Activated B cell treated with CpG ODN at 0.5 μM for 24 hours (primary cell): ENCODE data around the gene PHACTR3. TPM values are rescaled to one million over a fixed set of nuclear protein-coding genes. Genes with fewer than 3 reads are reported as not detected.

Experiments
- ATAC-seq: fragments of 200-7000 bp; cut with Tn5 transposase; one replicate; pipeline ENCODE4 v1.10.0; 2021; ENCODE audit warnings: low read depth, mild to moderate bottlenecking, moderate library complexity
- CTCF ChIA-PET: fragments of 350-600 bp; sonication (Branson Sonifier 250); formaldehyde crosslinking; loops from one replicate; lab custom pipeline; 2021; ENCODE audit warnings: antibody characterized with exemption; lab: Charles Lee
- POLR2A ChIA-PET: fragments of 350-600 bp; sonication (Branson Sonifier 250); formaldehyde crosslinking; loops from one replicate; lab custom pipeline; 2021; ENCODE audit warnings: antibody characterized with exemption; lab: Charles Lee
- DNase-seq: peaks from one replicate; pipeline ENCODE4 v3.0.0; 2022
- H3K27ac Mint-ChIP-seq: one replicate; pipeline ENCODE4 v1.8.0; 2020; ENCODE audit warnings: mixed read lengths
- H3K27me3 Mint-ChIP-seq: one replicate; pipeline ENCODE4 v1.8.0; 2021; ENCODE audit warnings: mixed read lengths
- H3K36me3 Mint-ChIP-seq: one replicate; pipeline ENCODE4 v1.8.0; 2021; ENCODE audit warnings: low read depth, mixed read lengths
- H3K4me1 Mint-ChIP-seq: one replicate; pipeline ENCODE4 v1.8.0; 2021; ENCODE audit warnings: mixed read lengths
- H3K4me3 Mint-ChIP-seq: one replicate; pipeline ENCODE4 v1.8.0; 2020; ENCODE audit warnings: mild to moderate bottlenecking, mixed read lengths
- H3K9me3 Mint-ChIP-seq: one replicate; pipeline ENCODE4 v1.8.0; 2020; ENCODE audit warnings: mixed read lengths
- CTCF ChIP-seq: fragments of 200-600 bp; IDR thresholded peaks from one replicate; pipeline ENCODE4 v1.8.0; 2022; ENCODE audit warnings: antibody characterized with exemption, mild to moderate bottlenecking
- intact Hi-C: fragments of 100-400 bp; cut with micrococcal nuclease; formaldehyde crosslinking; loops from one replicate; pipeline ENCODE4 v1.15.1; 2024
- total RNA-seq: library from RNA; stranded (reverse); gene quantifications from 2 replicates; pipeline ENCODE4 v1.2.3, GENCODE V29; 2022

Gene PHACTR3
- total RNA-seq, 1 donor from 2014 or later = not detected

DNA sequence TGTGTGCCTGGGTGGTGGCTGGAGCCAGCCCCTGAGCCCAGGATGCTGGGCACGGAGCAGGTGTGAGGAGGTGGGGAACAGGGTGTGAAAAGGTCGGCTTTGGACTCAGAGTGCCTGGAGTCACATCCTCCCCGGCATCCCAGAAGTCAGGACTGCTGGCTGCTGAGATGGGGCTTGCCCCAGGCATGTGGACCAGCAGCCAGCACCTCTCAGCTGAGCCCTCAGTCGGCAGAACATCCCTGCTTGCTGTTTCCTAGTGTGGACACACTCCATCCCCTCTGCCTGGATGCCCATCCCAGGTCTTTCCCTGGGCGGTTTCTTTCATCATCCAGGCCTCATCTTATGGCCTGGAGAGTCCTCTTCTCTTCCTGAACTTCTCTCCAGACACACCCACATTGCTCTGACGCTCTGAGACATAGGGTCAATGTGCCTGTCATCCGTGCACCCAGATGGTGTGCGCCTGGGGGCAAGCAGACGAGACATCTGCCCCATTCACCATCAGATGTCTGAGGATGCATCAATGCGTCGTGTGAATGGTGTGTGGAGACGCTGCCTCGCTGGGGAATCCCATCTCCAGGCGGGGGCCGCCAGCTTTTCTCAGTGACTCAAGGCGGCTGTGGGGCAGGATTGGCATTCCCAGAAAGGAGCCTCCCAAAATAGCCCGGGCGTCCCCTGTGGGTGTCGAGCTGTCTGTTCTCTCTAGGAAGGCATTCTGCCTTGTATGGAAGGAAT lies 224.9 kb downstream of the PHACTR3 start:
- H3K36me3 Mint-ChIP-seq = no peaks in the 10 kb centered on the region
- ATAC-seq (no peak), DNase-seq (no peak)
- ChIA-PET CTCF (no interaction called here), POLR2A (no interaction called here)
- no peaks in the 10 kb centered on the region for H3K4me1 Mint-ChIP-seq
- no peak overlapping the region for H3K4me3 Mint-ChIP-seq
- intact Hi-C loops = no loop called here
- no peak for TF ChIP-seq CTCF
- no peak overlapping the region for H3K27ac Mint-ChIP-seq
- H3K27me3 Mint-ChIP-seq = peaks cover 8% of the 10 kb centered on the region
- no peaks in the 10 kb centered on the region for H3K9me3 Mint-ChIP-seq

DNA sequence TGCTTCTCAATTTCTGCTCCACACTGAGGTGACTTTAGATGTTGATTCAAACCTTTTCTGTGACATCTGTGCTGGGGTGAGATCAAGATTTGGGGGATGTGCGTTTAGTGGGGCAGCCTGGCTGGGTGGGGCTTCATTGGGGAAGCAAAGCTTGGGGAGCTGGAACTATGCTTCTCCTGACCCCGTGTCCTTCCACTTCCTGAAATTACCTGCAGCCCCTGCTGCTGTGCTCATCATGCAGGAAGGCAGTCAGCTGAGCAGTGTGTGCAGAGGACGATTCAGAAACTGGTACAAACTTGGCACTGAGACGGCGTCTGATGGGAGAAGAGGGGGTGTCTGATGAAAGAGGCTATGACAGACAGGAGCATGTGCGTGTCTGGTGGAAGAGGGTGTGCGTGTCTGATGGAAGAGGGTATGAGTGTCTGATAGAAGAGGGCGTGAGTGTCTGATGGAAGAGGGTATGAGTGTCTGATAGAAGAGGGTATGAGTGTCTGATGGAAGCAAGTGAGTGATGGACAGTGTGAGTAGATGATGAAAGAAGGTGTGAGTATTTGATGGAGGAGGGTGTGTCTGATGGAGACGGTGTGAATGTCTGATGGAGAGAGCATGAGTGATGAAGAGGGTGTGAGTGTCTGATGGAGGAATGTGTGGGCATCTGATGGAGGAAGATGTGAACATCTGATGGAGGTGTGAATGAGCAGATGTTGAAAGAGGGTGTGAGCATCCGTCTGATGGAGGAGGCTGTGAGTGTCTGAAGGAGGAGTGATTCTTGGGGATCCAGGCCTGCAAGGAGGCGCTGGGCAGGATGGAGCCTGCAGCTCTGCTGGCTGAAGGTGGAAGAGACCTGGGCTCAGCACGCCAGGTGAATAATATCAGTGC lies 225.7 kb downstream of the PHACTR3 start:
- ChIA-PET CTCF (no interaction called here), POLR2A (no interaction called here)
- no peak overlapping the region for H3K4me3 Mint-ChIP-seq
- H3K27me3 Mint-ChIP-seq = peaks cover 15% of the 10 kb centered on the region
- H3K4me1 Mint-ChIP-seq = no peaks in the 10 kb centered on the region
- no peak for TF ChIP-seq CTCF
- intact Hi-C loops = no loop called here
- no peak for DNase-seq
- H3K9me3 Mint-ChIP-seq = no peaks in the 10 kb centered on the region
- no peak for ATAC-seq
- H3K27ac Mint-ChIP-seq = no peak overlapping the region
- H3K36me3 Mint-ChIP-seq = no peaks in the 10 kb centered on the region

DNA sequence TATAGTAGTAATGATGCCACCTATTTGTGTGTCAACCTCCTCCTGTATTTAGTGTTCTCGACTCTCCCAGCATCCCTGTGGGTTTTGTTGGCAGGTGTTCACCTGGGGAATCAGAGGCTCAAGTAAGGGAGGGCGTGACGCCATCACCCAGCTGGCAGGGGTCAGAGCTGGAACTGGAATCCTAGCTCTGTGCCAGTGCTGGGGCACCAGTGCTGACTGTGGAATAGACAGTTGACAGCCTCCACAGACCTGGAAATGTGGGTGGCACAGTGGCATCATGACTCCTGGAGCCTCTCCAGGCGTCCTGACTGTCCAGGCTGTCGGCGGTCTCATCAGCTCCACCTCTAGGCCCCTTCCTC lies 226.3 kb downstream of the PHACTR3 start:
- Mint-ChIP-seq H3K4me1 (no peaks in the 10 kb centered on the region), H3K4me3 (no peak overlapping the region), H3K36me3 (no peaks in the 10 kb centered on the region), H3K9me3 (no peaks in the 10 kb centered on the region), H3K27ac (no peak overlapping the region), H3K27me3 (peaks cover 19% of the 10 kb centered on the region)
- no peak for DNase-seq
- ChIA-PET POLR2A (no interaction called here), CTCF (no interaction called here)
- intact Hi-C loops = no loop called here
- TF ChIP-seq CTCF = no peak
- no peak for ATAC-seq

DNA sequence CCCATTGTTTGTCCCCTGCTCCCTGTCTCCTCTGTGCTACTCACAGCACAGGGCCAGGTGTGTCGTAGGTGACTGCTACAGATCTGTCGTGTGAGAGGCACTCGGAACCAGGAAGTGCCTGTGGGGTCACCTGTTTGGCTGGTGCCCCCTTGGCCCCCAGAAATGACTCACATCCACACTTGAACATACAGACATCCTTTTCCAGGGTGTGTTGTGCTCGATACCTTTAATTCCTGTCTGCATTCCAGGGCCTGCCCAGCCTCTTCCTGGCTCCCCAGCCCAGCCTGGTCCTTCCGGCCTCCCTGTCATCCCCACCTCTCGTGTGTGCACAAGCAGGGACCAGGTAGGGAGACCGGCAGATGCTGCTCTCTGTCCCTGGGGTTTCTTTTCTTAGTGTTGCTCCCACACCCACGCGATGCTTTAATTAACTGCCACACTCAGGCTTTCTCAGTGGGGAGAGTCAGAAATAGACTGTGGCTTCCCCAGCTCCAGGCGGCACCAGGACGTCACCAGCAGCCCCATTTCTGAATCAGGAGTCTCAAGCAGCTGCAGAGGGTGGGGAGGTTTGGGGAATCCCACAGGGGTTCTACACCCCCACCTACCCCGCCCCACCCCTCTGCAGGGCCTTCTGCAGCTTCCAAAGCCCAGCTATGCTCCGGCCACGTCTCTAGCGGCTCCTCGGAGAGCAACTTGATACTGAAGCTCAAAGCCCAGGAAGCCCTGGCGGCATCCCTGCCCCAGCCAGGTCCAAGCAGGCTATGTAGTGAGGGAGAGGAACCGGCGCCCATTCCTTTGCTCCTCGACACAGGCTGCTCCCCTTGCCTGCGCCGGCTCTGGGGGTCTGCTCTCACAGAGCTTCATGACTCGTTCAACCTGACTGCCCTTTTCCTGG lies 226.9 kb downstream of the PHACTR3 start:
- Mint-ChIP-seq H3K4me1 (no peaks in the 10 kb centered on the region), H3K4me3 (no peak overlapping the region), H3K27me3 (peaks cover 26% of the 10 kb centered on the region), H3K9me3 (no peaks in the 10 kb centered on the region), H3K36me3 (no peaks in the 10 kb centered on the region), H3K27ac (no peak overlapping the region)
- intact Hi-C loops = no loop called here
- no peak for TF ChIP-seq CTCF
- ChIA-PET POLR2A (no interaction called here), CTCF (no interaction called here)
- no peak for DNase-seq
- ATAC-seq = no peak

DNA sequence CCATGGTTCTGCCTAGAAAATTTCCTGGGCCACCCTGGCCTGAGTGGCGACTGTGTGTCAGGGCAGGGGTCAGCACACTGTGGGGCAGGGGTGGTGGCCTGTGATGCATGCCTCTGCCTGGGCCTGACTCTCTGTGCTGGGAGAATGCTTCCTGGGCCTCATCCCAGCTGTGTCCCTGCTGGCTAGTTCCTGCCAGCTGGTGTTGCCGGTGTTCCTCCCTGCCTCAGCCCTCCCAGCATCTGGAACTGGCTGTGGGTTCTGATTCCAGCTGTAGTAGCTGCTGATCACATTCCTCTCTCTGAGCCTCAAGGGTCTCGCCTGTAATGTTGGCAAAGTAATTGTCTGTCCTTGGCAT lies 227.6 kb downstream of the PHACTR3 start:
- Mint-ChIP-seq H3K4me3 (no peak overlapping the region), H3K27me3 (peaks cover 26% of the 10 kb centered on the region), H3K4me1 (no peaks in the 10 kb centered on the region), H3K27ac (no peak overlapping the region), H3K36me3 (no peaks in the 10 kb centered on the region), H3K9me3 (no peaks in the 10 kb centered on the region)
- intact Hi-C loops = no loop called here
- CTCF ChIA-PET = no interaction called here
- TF ChIP-seq CTCF = no peak
- POLR2A ChIA-PET = no interaction called here
- ATAC-seq (no peak), DNase-seq (no peak)
